Measurements from ENCODE around the gene ARHGAP31.

The ARHGAP31 gene

GRCh38 chr3:119326976-119327375 is 32.8 kb downstream of the ARHGAP31 start:
- no peaks in the 10 kb centered on the region for H3K36me3 ChIP-seq (ENCODE audit: control insufficient read depth in 2 of 2, insufficient read depth in 1 of 2, low read length in 2 of 2)
- ChIA-PET POLR2A (no interaction called here), CTCF (no interaction called here)
- H3K9me3 ChIP-seq (ENCODE audit: control insufficient read depth, insufficient read depth, low read depth, low read length), result no peaks in the 10 kb centered on the region
- H3K4me1 ChIP-seq (ENCODE audit: control insufficient read depth, insufficient read depth, low read length), result no peaks in the 10 kb centered on the region
- H3K4me3 ChIP-seq (ENCODE audit: low read depth, low read length), result no peak overlapping the region
- no peak for TF ChIP-seq ZNF266 (tag by site-specific recombination; IDR thresholded peaks at IDR 0.05; ENCODE audit: low read depth)
- TF ChIP-seq ZNF521 (tag by site-specific recombination; IDR thresholded peaks at IDR 0.05), result no peak
- no peak for TF ChIP-seq ZNF830 (tag by site-specific recombination; IDR thresholded peaks at IDR 0.05; ENCODE audit: low read depth)
- no peak for TF ChIP-seq ZBTB11 (tag by site-specific recombination; conservative IDR thresholded peaks at IDR 0.05; ENCODE audit: low read depth)
- no peak for TF ChIP-seq ZBTB48 (tag by site-specific recombination; IDR thresholded peaks at IDR 0.05)
- TF ChIP-seq ZNF449 (tag by site-specific recombination; IDR thresholded peaks at IDR 0.05), result no peak
- TF ChIP-seq ZIC2 (tag by site-specific recombination; IDR thresholded peaks at IDR 0.05), result no peak
- no peak for TF ChIP-seq ZNF776 (tag by site-specific recombination; IDR thresholded peaks at IDR 0.05; ENCODE audit: borderline replicate concordance)
- TF ChIP-seq ZNF2 (tag by site-specific recombination; IDR thresholded peaks at IDR 0.05), result no peak
- TF ChIP-seq ZNF529 (tag by site-specific recombination; IDR thresholded peaks at IDR 0.05; ENCODE audit: insufficient replicate concordance), result no peak
- no peak for TF ChIP-seq ZNF555 (tag by site-specific recombination; conservative IDR thresholded peaks at IDR 0.05)
- no peak for TF ChIP-seq SP3 (tag by site-specific recombination; IDR thresholded peaks at IDR 0.05)
- no peak for TF ChIP-seq PBX3 (CRISPR knock-in tag; IDR thresholded peaks at IDR 0.05)
- no peak overlapping the region for H3K27ac ChIP-seq (ENCODE audit: extremely low read depth, low read depth, low read length)

- Histone ChIP-seq H3K27ac (ENCODE audit: extremely low read depth, low read depth, low read length) (no peak overlapping the region), H3K9me3 (ENCODE audit: control insufficient read depth, insufficient read depth, low read depth, low read length) (no peaks in the 10 kb centered on the region), H3K36me3 (ENCODE audit: control insufficient read depth in 2 of 2, insufficient read depth in 1 of 2, low read length in 2 of 2) (no peaks in the 10 kb centered on the region), H3K4me3 (ENCODE audit: low read depth, low read length) (no peak overlapping the region), H3K4me1 (ENCODE audit: control insufficient read depth, insufficient read depth, low read length) (no peaks in the 10 kb centered on the region)
- CTCF ChIA-PET, result no interaction called here
- POLR2A ChIA-PET, result no interaction called here
- no peak for TF ChIP-seq ZNF280D (tag by site-specific recombination; IDR thresholded peaks at IDR 0.05)
- no peak for TF ChIP-seq ZSCAN5A (tag by site-specific recombination; IDR thresholded peaks at IDR 0.05)
- no peak for TF ChIP-seq HIC1 (tag by site-specific recombination; IDR thresholded peaks at IDR 0.05)
- TF ChIP-seq ZNF610 (tag by site-specific recombination; IDR thresholded peaks at IDR 0.05; ENCODE audit: borderline replicate concordance), result no peak
- TF ChIP-seq ZNF513 (tag by site-specific recombination; IDR thresholded peaks at IDR 0.05), result no peak
These were observed 35.4 kb downstream of the ARHGAP31 start for GRCh38 chr3:119329551-119329950.
